ENCODE measurements around the gene ATP6V0A4.
A peak's percentile ranks its signal among the peaks of the same experiment; 100 is the strongest.
"Not testable (repeated sequence)": the region's sequence is repeated elsewhere in the genome, so short reads cannot be mapped to it uniquely, and the experiment has no call there.

Gene ATP6V0A4

GRCh38 chr7:138797715-138798320 lies at the start of gene ATP6V0A4, which contains the start of gene TMEM213:
ATP6V0A4 (minus strand) TSS chr7:138798196; CDS start chr7:138771247, 26,949 bp downstream.
TMEM213 (plus strand) TSS chr7:138797994; CDS start chr7:138798105, 111 bp downstream.
- DNase-seq, result no peak

- no peak for DNase-seq
Measured at GRCh38 chr7:138845711-138846110, 47.7 kb upstream of the ATP6V0A4 start.

GRCh38 chr7:138843632-138844580 lies 45.9 kb upstream of the ATP6V0A4 start:
- no peak for DNase-seq

GRCh38 chr7:138842111-138842510 lies 44.1 kb upstream of the ATP6V0A4 start:
- DNase-seq, result no peak

GRCh38 chr7:138838166-138838565 lies 40.2 kb upstream of the ATP6V0A4 start:
- DNase-seq, result peak; percentile 31

- DNase-seq, result peak; percentile 47
Measured at GRCh38 chr7:138837627-138838026, 39.6 kb upstream of the ATP6V0A4 start.

- DNase-seq, result no peak
Measured at GRCh38 chr7:138835087-138835486, 37.1 kb upstream of the ATP6V0A4 start.

GRCh38 chr7:138834583-138834982 lies 36.6 kb upstream of the ATP6V0A4 start:
- no peak for DNase-seq

GRCh38 chr7:138833596-138833995 lies 35.6 kb upstream of the ATP6V0A4 start:
- DNase-seq, result no peak

- no peak for DNase-seq
Measured at GRCh38 chr7:138832966-138833365, 35.0 kb upstream of the ATP6V0A4 start.

- DNase-seq, result no peak
Measured at GRCh38 chr7:138829335-138829734, 31.3 kb upstream of the ATP6V0A4 start.

GRCh38 chr7:138828302-138828701 lies 30.3 kb upstream of the ATP6V0A4 start:
- DNase-seq, result no peak

GRCh38 chr7:138825049-138825721 lies 27.2 kb upstream of the ATP6V0A4 start:
- no peak for DNase-seq

GRCh38 chr7:138822867-138823535 lies 25.0 kb upstream of the ATP6V0A4 start:
- no peak for DNase-seq

- DNase-seq, result no peak
Measured at GRCh38 chr7:138821912-138822311, 23.9 kb upstream of the ATP6V0A4 start.

GRCh38 chr7:138819625-138820024 lies 21.6 kb upstream of the ATP6V0A4 start:
- no peak for DNase-seq

- no peak for DNase-seq
Measured at GRCh38 chr7:138816650-138817049, 18.7 kb upstream of the ATP6V0A4 start.

- DNase-seq, result no peak
Measured at GRCh38 chr7:138814816-138815332, 16.9 kb upstream of the ATP6V0A4 start.

- no peak for DNase-seq
Measured at GRCh38 chr7:138813945-138814344, 15.9 kb upstream of the ATP6V0A4 start.

- not testable (repeated sequence) for DNase-seq
Measured at GRCh38 chr7:138811327-138811726, 13.3 kb upstream of the ATP6V0A4 start.

- DNase-seq, result no peak
Measured at GRCh38 chr7:138809346-138809745, 11.3 kb upstream of the ATP6V0A4 start.

GRCh38 chr7:138804618-138805017 lies 6.6 kb upstream of the ATP6V0A4 start:
- DNase-seq, result no peak

- DNase-seq, result no peak
Measured at GRCh38 chr7:138802706-138803105, 4.7 kb upstream of the ATP6V0A4 start.

Measured in femur (tissue), 1 donor.